Dermis blood vessel endothelial cell (primary cell): Measurements from ENCODE around the gene TMEM184A. TPM values are rescaled to one million over a fixed set of nuclear protein-coding genes. Genes with fewer than 3 reads are reported as not detected.
"Not testable (repeated sequence)": the region's sequence is repeated elsewhere in the genome, so short reads cannot be mapped to it uniquely, and the experiment has no call there.

Experiments used
- DNase-seq: peaks from one replicate; pipeline ENCODE4 v3.0.0; 2010
- total RNA-seq: library from RNA; depleted of rRNA; stranded (reverse); fragments of >200 nt; gene quantifications from 2 replicates; pipeline ENCODE4 v1.2.3, GENCODE V29; 2014

Gene TMEM184A
- total RNA-seq, 1 donor from 2014 or later, result under 0.01 TPM

DNA sequence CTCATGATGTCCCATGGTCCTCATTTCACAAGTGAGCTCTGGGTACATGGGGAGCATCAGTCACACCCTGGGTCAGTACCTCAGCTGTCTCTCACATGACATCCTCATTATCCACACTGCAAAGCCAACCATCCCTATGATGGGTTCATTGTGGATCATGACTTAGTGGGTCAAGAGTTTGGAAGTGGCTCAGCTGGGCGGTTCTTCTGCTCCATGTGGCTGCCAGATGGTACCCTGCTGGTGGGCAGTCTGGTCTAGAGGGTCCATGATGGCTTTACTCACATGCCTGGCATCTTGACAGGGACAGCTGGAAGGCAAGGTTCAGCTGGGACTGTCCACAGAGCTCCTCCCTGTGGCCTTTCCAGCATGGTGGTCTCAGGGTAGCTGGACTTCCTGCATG is 33.0 kb upstream of the TMEM184A start:
- DNase-seq, result no peak

DNA sequence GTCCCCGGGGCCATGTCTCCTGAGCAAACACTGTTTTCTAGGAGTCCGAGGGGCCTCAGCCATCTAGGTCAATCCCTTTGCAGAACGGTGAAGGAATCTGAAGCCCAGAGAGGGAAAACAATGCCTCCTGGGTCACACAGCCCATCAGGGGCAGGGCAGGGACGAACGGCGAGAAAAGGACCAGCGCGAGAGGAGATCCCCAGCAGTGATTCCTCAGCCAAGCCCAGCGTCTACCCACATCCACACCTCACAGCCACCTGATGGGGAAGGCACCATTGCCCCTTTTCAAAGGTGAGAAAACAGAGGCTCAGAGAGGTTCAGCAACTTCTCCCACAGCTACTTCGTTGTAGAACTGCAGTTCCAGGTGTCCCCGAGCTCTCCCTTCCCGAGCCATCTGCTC is 31.7 kb upstream of the TMEM184A start:
- no peak for DNase-seq

DNA sequence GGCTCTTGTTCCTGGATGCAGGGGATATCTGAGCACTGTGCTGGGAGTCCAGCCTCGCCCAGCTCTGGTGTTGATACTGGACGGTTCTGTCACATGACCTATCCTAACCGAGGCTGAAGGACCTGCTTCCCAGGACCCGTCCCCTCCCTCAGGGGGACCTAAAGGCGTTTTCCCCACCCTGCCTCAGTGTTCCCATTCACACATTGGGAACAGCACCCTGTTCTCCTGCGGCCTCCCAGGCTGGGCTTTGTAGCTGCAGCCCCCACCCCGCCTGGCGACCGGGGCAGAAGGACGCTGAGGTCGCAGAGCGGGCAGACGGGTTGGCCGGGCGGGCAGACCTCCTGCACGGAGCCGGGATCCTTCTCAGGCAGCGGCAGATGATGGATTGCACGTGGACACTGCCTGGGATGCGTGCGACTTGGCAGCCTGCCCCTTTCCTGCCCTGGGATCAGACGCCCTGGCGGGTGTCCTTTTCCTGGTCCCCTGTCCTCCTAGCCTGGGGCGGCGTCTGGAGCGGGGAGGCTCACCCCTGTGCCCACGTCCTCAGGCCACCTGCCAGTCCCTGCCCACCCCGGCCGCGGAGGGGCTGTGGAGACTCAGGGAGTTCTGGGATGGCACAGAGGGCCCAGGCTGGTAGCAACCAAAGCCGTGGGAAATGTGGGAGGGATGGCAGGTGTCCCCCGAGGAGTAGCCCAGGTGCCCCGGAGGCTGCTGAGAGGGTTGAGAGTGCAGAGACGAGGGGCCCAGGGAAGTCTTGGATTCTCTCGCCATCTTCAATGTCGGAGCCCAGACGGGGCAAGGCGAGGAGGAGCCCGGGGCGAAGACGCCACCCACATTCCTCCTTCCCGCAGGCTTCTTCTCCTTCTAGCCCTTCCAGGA is 31.1 kb upstream of the TMEM184A start:
- DNase-seq, result no peak

DNA sequence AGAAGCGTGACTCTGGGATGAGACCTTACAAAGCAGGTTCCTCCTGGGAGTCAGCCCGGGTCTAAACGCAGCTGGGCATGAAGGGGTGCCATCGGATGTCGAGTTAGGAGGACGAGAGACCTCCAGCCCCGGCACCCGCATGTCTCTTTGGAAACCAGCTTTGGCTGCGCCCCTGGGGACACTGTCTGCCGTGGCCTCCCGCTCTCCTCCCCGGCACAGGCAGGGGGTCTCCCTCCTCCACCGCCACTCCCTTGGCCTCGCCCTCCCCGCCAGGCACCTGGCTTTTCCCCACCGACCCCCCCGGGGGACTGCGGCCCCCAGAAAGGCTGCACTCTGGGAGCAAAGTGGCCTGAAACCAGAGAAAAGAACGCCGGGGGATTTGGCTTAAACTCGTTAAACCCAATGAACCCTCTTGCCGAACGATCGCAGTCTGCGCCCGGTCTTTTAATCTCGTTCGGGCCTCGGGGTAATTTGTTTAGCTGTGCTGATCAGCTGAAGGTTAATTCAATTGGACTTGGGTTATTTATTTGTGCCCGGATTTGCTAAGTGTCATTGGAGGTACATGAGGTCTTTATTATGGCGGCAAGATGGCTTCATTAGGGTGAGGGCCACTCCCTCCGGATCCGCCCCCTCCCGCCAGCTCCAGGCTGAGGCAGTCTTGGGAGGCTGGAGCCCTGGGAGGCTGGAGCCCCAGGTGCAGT is 30.3 kb upstream of the TMEM184A start:
- DNase-seq, result no peak

DNA sequence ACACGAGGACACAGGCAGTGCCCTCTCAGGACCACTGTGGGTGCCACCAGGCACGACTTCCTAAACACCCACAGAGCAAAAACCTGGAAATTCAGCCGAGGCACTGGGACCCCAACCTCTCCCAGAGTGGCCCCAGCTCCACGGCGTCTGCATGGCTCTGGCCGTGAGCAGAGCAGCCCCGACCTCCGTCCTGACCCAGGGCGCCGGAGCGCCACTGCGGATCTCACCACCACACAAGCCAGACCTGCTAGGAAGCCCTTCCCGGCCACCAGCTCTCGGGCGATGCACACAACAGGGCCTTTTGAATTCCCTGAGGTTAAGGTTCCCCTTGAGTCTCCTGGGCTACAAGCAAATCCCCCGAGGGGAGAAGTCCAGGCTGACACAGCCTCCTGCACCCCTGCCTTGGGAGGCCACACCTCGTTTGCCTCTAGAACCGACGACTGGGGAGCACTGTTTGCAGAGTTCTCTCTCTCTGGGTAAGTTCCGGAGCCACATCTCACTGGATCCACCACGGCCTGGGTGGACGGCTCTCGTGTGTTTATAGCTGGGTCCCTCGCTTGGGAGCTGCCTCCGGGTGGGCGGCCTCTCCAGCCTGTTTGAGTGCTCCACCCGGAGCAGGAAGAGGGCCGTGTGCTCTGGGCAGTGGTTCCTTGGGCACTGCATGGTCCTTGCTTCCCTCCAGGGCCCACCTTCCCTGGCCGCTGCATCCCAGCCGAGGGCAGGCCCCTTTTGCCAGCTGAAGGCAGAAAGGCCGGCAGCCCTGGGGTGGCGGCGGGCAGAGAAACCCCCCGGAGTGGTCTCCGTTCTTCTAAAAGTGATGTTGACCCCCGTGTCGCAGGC is 29.4 kb upstream of the TMEM184A start:
- DNase-seq, result no peak

DNA sequence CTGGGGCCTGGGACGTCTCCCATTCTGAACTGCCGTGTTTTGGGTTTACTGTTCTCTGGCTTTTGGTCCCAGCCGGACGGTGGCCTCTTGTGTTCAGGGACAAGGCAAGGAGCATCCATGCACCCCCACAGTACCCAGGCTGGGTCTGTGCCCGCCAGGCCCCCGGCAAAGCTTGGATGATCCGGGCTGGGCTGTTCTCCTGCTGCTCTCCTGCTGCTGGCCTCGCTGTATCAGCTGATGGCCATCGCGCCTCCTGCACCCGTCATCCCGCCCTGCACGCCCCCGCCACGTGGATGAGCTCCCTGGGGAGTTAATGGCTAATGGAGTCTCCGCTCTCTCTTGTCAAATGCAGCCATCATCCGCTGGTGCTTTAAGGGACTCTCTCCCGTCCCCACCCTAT is 28.7 kb upstream of the TMEM184A start:
- no peak for DNase-seq

DNA sequence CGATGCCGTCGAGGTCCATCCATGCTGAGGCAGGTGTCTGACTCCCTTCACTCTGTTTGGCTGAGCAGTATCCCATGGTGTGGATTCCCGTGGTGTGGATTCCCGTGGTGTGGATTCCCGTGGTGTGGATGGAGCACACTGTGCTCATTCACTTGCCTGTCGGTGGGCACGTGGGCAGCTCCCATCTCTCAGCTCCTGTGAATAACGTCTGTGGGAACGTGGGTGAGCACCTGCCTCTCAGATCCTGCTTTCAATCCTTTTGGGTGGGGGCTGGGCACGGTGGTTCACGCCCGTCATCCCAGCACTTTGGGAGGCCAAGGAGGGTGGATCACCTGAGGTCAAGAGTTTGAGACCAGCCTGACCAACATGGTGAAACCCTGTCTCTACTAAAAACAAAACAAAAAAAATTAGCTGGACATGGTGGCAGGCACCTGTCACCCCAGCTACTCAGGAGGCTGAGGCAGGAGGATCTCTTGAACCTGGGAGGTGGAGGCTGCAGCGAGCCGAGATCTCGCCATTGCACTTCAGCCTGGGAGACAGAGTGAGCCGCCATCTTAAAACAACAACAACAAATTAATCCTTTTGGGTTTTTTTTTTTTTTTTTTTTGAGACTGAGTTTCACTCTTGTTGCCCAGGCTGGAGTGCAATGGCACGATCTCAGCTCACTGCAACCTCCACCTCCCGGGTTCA is 27.4 kb upstream of the TMEM184A start:
- not testable (repeated sequence) for DNase-seq

DNA sequence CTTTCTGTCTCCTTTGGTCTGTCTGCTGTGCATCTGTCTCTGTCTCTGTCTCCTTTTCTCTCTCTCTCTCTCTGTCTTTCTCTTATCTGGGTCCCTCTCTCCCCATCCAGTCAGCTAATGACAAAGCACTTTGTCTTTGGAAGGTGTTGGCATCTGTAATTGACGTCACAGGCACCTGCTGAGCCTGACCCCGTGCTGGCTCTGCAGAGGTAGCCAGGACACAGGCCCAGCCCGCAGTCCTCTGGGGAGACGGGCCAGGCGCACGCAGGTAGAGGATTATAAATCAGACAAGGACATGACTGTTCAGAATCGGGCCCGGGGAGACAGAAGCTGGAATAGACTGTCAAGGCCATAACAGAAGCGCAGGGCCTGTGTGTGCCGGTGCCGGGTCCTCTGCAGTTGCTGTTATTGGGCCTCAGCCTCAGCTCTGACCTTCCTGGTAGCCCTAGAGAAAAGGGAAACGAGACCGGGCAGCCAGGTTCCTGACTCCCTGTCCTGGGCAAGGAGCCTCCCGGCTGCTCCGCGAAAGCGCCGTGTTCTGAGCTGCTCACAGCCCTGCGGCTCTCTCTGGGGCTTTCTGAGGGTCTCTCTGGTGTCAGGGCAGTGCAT is 24.5 kb upstream of the TMEM184A start:
- no peak for DNase-seq

DNA sequence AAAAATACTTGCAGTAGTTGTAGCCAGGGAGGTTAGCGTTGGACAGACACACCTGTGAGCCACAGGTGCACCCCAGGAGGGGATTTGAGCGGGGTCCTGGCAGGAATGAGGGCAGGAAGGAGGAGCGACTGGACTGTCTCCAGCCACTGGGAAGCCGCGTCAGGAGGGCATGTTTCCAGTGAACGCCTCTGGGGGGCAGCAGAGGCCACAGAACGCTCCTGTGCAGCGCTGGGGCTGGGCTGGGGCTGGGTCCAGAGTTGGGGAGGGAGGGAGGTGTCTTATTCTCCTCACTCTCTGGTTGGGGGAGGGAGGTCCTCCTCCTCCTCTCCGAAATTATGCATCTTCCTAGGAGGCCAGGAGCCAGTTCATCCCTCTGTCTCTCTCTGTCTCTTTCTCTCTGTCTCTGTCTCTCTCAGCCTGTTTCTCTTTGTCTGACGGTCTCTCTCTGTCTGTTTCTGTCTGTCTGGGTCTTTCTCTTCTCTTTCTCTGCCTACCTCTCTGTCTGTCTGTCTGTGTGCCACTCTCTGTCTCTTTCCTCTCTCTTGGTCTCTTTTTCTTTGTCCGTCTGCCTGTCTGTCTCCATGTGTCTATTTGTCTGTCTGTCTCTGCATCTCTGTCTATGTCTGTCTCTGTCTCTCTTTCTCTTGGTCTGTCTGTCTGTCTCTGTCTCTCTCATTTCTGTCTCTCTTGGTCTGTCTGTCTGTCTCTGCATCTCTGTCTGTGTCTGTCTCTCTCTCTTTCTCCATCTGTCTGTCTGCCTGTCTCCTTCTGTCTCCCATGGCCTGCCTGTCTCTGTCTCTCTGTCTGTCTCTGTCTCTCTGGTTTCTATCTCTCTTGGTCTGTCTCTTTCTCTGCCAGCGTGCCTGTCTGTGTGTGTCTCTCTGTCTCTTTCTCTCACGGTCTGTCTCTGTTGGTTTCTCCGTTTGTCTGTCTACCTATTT is 23.7 kb upstream of the TMEM184A start:
- peak; percentile 72 for DNase-seq

DNA sequence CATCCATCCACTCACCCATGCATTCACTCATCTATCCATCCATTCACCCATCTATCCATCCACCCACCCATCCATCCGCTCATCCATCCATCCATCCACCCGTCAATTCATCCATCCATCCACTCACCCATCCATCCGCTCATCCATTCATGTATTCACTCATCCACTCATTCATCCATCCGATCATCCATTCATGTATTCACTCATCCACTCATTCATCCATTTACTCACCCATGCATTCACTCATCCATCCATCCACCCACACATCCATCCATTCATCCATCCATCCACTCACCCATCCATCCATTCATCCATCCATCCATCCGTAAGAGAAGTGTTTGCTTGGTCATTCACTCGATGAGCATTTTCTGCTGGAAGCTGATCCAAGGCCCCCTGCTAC is 22.5 kb upstream of the TMEM184A start:
- no peak for DNase-seq

DNA sequence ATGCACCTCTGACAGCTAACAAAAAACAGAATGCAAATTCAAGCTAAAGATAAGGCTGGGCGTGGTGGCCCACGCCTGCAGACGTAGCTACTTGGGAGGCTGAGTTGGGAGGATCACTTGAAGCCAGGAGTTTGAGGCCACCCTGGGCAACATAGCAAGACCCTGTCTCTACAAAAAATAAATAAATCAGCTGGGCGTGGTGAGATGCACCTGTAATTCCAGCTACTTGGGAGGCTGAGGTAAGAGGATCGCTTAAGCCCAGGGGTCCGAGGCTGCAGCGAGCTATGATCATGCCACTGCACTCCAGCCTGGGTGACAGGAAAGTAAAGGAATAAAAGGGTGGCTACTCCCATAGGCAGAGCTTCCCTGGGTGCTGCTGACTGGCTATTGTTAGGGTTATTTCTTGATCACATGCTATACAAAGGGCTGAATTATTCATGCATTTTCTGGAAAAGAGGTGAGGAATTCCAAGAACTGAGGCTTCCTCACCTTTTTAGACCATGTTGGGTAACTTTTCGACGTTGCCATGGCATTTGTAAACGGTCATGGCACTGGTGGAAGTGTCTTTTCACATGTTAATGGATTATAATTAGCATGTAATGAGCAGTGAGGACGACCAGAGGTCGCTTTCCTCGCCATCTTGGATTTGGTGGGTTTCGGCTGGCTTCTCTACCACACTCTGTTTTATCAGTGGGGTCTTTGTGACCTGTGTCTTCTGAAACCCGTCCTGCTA is 20.7 kb upstream of the TMEM184A start:
- no peak for DNase-seq

DNA sequence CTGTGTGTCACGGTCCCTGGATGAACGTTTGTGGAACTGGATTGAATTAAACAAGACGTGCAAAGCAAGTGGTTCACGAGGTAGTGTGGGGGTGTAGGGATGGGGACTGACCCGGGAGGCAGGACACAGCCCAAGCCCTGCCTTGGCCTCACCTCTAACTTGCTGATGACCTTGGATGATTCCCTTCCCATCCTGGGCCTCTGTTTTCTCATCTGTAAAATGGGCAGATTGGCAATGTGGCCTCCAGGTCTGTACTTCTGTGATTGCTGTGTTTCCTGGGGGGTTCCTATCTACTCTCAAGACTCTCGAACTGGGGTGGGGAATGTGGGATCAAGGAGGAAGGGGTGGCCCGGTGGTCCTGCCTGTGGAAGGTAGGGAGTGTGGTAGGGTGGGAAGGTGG is 19.8 kb upstream of the TMEM184A start:
- DNase-seq, result no peak

DNA sequence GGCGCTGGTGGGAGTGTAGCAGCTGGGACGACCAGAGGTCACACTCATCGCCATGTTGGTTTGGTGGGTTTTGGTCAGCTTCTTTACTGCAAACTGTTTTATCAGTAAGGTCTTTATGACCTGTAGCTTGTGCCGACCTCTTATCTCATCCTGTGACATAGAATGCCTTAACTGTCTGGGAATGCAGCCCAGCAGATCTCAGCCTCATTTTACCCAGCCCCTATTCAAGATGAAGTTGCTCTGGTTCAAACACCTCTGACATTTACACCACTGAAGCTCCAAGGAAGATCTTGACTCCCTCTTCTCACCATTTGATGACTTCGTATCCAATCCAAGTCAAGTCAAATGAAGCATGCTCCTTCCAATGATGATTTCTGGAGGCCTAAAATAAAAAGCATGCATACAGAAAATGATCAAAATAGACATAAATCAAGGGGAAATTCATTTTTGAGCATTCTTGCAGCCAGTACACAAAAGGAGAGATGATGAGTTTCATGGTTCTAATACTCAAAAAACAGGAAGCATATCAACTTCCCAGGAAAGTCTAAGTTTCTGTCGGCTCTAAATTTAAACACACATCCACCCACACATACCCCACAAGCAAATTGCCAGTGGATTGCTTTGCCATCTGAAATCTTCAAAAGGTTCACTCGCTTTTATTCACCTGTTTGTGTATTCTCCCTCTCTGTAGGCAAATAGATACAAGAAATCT is 16.3 kb upstream of the TMEM184A start:
- no peak for DNase-seq

DNA sequence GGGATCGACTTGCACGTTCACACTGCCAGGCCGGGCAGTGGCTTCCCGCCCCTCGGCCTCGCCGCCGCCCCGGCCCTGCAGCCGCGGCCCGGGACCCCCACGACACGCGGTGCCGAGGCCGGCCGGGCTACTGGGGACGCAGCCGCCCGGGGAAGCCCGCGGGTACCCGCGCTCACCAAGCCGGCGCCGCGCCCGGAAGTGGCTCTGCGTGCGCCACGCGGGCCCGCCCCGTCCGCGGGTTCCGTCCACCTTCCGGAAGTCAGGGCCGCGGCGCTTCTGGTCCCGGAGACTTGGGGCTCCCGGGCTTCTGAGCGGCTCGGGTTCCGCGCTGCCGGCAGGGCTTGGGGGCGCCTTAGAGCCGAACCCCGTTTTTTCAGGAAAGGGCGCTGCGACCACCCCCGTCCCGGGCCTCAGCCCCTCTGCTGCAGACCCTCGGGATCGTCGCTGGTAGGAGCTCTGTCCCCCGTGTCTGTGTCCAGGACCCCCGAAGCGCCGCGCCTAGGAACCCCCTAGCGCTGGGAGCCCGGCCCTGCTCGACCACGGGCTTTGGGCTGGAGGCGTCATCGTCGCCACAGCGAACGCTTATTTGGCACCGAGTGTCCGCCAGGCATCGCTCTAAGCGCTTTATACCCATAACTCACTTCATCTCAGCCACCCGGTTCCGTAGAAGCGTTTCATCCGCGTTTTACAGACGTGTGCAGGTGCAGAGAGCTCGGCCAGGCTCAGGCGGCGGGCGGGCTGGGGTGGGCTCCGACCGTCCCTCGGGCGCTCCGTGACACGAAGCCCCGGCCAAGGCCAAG is 14.0 kb upstream of the TMEM184A start, which contains the start of gene PSMG3:
TSS of gene PSMG3 (minus strand) at position 200 of the 800 bp plus-strand sequence. CDS start 693 bp downstream, outside the sequence.
- peak; percentile 90 for DNase-seq

DNA sequence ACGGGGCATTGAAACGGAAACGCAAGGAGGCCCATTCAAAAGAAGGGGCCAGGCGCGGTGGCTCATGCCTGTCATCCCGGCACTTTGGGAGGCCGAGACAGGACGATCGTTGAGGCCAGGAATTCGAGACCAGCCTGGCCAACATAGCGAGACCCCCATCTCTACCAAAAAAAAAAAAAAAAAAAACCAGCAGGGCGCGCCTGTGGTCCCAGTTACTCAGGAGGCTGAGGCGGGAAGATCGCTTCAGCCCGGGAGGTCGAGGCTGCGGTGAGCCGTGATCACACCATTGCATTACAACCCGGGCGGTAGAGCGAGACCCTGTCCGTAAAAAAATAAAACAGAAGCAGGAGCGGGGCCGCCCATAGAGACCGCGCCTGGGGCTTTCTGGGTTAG is 13.4 kb upstream of the TMEM184A start:
- no peak for DNase-seq

DNA sequence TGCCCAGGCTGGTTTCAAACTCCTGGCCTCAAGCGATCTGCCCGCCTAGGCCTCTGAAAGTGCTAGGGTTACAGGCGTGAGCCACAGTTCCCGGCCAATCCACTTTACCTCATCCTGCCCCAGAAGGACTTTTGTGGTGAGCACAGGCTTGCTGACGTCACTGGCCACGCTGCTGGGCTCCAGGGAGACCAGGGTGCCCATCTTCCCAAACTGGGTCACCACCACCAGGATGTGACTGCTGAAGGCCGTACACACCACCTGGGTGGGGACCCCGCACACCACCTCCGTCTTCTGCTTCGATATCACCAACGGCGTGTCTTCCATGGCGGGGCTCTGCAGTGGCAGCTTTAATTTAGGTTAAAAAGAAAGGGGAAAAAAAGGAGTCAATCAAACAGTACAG is 13.0 kb upstream of the TMEM184A start:
- no peak for DNase-seq

DNA sequence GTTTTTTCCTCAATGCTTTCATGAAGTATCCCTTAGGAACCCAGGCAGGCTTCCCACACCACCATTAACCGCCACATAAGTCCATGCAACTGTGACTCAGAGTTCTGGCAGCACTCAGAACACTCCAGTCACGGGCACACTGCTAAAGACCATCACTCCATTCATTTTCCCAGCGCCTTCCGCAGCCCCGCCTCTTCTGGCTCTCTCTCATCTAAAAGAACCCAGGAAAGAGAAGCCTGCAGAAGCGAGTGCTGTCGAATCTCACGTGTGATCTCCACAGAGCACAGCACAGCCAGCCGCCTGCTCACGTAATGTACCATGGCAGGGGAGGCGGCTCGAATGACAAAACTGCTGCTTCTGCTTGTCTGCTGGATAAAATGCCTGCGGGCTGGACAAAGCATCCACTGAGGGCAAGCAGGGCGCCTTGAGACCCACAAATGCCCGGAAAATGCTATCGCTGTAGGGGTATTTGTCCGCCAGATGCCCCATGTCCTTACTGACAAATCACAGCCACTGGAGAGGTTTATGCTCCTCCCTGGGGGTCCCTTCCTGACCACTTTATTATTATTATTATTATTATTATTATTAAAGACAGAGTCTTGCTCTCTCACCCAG is 12.0 kb upstream of the TMEM184A start:
- DNase-seq, result no peak
